ENCODE data around the gene SLC48A1.
"Not testable (repeated sequence)": the region's sequence is repeated elsewhere in the genome, so short reads cannot be mapped to it uniquely, and the experiment has no call there.

Gene SLC48A1

GRCh38 chr12:47808050-47808449 lies 35.0 kb downstream of the SLC48A1 start:
- DNase-seq (ENCODE audit: insufficient read length, low spot score) (no peak), FAIRE-seq (no peak)

- no peak for DNase-seq (ENCODE audit: insufficient read length, low spot score)
Measured at GRCh38 chr12:47808574-47809365, 35.7 kb downstream of the SLC48A1 start.

GRCh38 chr12:47809518-47809917 lies 36.5 kb downstream of the SLC48A1 start:
- FAIRE-seq; DNase-seq (ENCODE audit: insufficient read length, low spot score): not testable (repeated sequence)

More at GRCh38 chr12:47808574-47809365, 35.7 kb downstream of the SLC48A1 start:
- FAIRE-seq: no peak

- no peak for FAIRE-seq
- no peak for DNase-seq (ENCODE audit: insufficient read length, low spot score)
Measured at GRCh38 chr12:47811072-47811396, 38.0 kb downstream of the SLC48A1 start.

GRCh38 chr12:47811581-47812484 lies 38.8 kb downstream of the SLC48A1 start:
- DNase-seq (ENCODE audit: insufficient read length, low spot score) (no peak), FAIRE-seq (no peak)

GRCh38 chr12:47812797-47813510 lies 39.9 kb downstream of the SLC48A1 start:
- DNase-seq (ENCODE audit: insufficient read length, low spot score): peak; percentile 89
- peak; percentile 59 for FAIRE-seq

- FAIRE-seq: no peak
Measured at GRCh38 chr12:47813511-47814196, 40.6 kb downstream of the SLC48A1 start.

GRCh38 chr12:47814539-47815170 lies 41.6 kb downstream of the SLC48A1 start:
- DNase-seq (ENCODE audit: insufficient read length, low spot score) (no peak), FAIRE-seq (no peak)

More at GRCh38 chr12:47813511-47814196, 40.6 kb downstream of the SLC48A1 start:
- no peak for DNase-seq (ENCODE audit: insufficient read length, low spot score)

- not testable (repeated sequence) for DNase-seq (ENCODE audit: insufficient read length, low spot score); FAIRE-seq
Measured at GRCh38 chr12:47815447-47815846, 42.4 kb downstream of the SLC48A1 start.

GRCh38 chr12:47816403-47817271 lies 43.6 kb downstream of the SLC48A1 start:
- FAIRE-seq: no peak
- no peak for DNase-seq (ENCODE audit: insufficient read length, low spot score)

- FAIRE-seq (no peak), DNase-seq (ENCODE audit: insufficient read length, low spot score) (no peak)
Measured at GRCh38 chr12:47817272-47818006, 44.4 kb downstream of the SLC48A1 start.

GRCh38 chr12:47818007-47818376 lies 45.0 kb downstream of the SLC48A1 start:
- FAIRE-seq: no peak
- no peak for DNase-seq (ENCODE audit: insufficient read length, low spot score)

GRCh38 chr12:47818467-47819137 lies 45.6 kb downstream of the SLC48A1 start:
- FAIRE-seq (no peak), DNase-seq (ENCODE audit: insufficient read length, low spot score) (no peak)

- DNase-seq (ENCODE audit: insufficient read length, low spot score) (no peak), FAIRE-seq (no peak)
Measured at GRCh38 chr12:47819138-47819895, 46.3 kb downstream of the SLC48A1 start.

GRCh38 chr12:47819896-47820630 lies 47.0 kb downstream of the SLC48A1 start, which contains the start of gene HDAC7:
Gene HDAC7, minus strand, starts transcription at chr12:47819903. Its CDS starts 118 bp downstream, at chr12:47819785.
- FAIRE-seq (peak; percentile 9), DNase-seq (ENCODE audit: insufficient read length, low spot score) (peak; percentile 81)

GRCh38 chr12:47820631-47821345 lies 47.8 kb downstream of the SLC48A1 start:
- FAIRE-seq (no peak), DNase-seq (ENCODE audit: insufficient read length, low spot score) (peak; percentile 95)
